Left renal cortex interstitium (tissue), 4 donors: ENCODE measurements around the gene GOLGA8T. TPM values are rescaled to one million over a fixed set of nuclear protein-coding genes. Genes with fewer than 3 reads are reported as not detected.
"Not testable (repeated sequence)": the region's sequence is repeated elsewhere in the genome, so short reads cannot be mapped to it uniquely, and the experiment has no call there.

Experiments
- DNase-seq, 4 donors: peaks; one replicate each; pipeline ENCODE4 v3.0.0-alpha.2; 2013; ENCODE audit warnings: low read depth in 4 of 4, low spot score in 2 of 4, missing footprints in 1 of 4
- polyA plus RNA-seq, 4 donors: library from polyadenylated mRNA; unstranded; fragments of 120-200 nt; gene quantifications; one replicate each; pipeline ENCODE4 v1.2.1, GENCODE V29; 2013; ENCODE audit not compliant: insufficient read length in 4 of 4

The GOLGA8T gene
- polyA plus RNA-seq, result 1 to 10 TPM in 1 of 4 donors, under 1 TPM in 1, not detected in 2; 0.79 to 1.4 TPM

- DNase-seq, result not testable (repeated sequence)
These were observed at the start of gene GOLGA8T for GRCh38 chr15:30134751-30135150. GOLGA8T (plus strand) TSS chr15:30135051; CDS start chr15:30135149, 98 bp downstream.

GRCh38 chr15:30097827-30098226, 37.0 kb upstream of the GOLGA8T start:
- DNase-seq, result not testable (repeated sequence)

- DNase-seq, result not testable (repeated sequence)
These were observed 32.0 kb upstream of the GOLGA8T start for GRCh38 chr15:30102890-30103289.

- not testable (repeated sequence) for DNase-seq
These were observed 30.8 kb upstream of the GOLGA8T start for GRCh38 chr15:30103941-30104507.

GRCh38 chr15:30110591-30110990, 24.3 kb upstream of the GOLGA8T start:
- DNase-seq, result not testable (repeated sequence)

GRCh38 chr15:30130066-30130465, 4.8 kb upstream of the GOLGA8T start:
- DNase-seq, result not testable (repeated sequence)

GRCh38 chr15:30143246-30143645, 8.4 kb downstream of the GOLGA8T start:
- not testable (repeated sequence) for DNase-seq

GRCh38 chr15:30149891-30150290, 15.0 kb downstream of the GOLGA8T start:
- DNase-seq, result not testable (repeated sequence)

GRCh38 chr15:30162479-30163357, 27.9 kb downstream of the GOLGA8T start:
- not testable (repeated sequence) for DNase-seq

GRCh38 chr15:30163759-30164158, 28.9 kb downstream of the GOLGA8T start:
- not testable (repeated sequence) for DNase-seq

GRCh38 chr15:30164257-30164656, 29.4 kb downstream of the GOLGA8T start:
- DNase-seq, result not testable (repeated sequence)

- DNase-seq, result not testable (repeated sequence)
These were observed 32.6 kb downstream of the GOLGA8T start for GRCh38 chr15:30167403-30167802.

- not testable (repeated sequence) for DNase-seq
These were observed 33.0 kb downstream of the GOLGA8T start for GRCh38 chr15:30167886-30168285.

GRCh38 chr15:30171452-30171851, 36.6 kb downstream of the GOLGA8T start:
- DNase-seq, result not testable (repeated sequence)

GRCh38 chr15:30173041-30173608, 38.3 kb downstream of the GOLGA8T start:
- not testable (repeated sequence) for DNase-seq

- DNase-seq, result not testable (repeated sequence)
These were observed 40.4 kb downstream of the GOLGA8T start for GRCh38 chr15:30175291-30175690.

- DNase-seq, result not testable (repeated sequence)
These were observed 41.8 kb downstream of the GOLGA8T start for GRCh38 chr15:30176613-30177012.

GRCh38 chr15:30179814-30180213, 45.0 kb downstream of the GOLGA8T start:
- DNase-seq, result not testable (repeated sequence)

- not testable (repeated sequence) for DNase-seq
These were observed 50.6 kb downstream of the GOLGA8T start for GRCh38 chr15:30185495-30185894.

GRCh38 chr15:30187429-30187828, 52.6 kb downstream of the GOLGA8T start:
- not testable (repeated sequence) for DNase-seq

- not testable (repeated sequence) for DNase-seq
These were observed 54.9 kb downstream of the GOLGA8T start for GRCh38 chr15:30189754-30190153.
